Transverse colon (tissue), 4 donors: ENCODE data around the gene LEP. TPM values are rescaled to one million over a fixed set of nuclear protein-coding genes. Genes with fewer than 3 reads are reported as not detected.
"Not testable (repeated sequence)": the region's sequence is repeated elsewhere in the genome, so short reads cannot be mapped to it uniquely, and the experiment has no call there.

Experiments used
- DNase-seq: peaks from one replicate; pipeline ENCODE4 v3.0.0-alpha.2; 2019
- H3K27ac ChIP-seq, 4 donors: fragments of 200-600 bp; sonication (generic); 2 replicates each; pipeline ENCODE4 v1.5.1; 2016 to 2018; ENCODE audit warnings: inconsistent platforms in 4 of 4
- H3K27me3 ChIP-seq: fragments of 200-600 bp; sonication (generic); 2 replicates; pipeline ENCODE4 v1.5.1; 2017; ENCODE audit warnings: inconsistent platforms
- H3K36me3 ChIP-seq, 4 donors: fragments of 200-600 bp; sonication (generic); 2 replicates each; pipeline ENCODE4 v1.5.1; 2017 to 2019; ENCODE audit warnings: inconsistent platforms in 4 of 4
- H3K4me1 ChIP-seq, 4 donors: fragments of 200-600 bp; sonication (generic); 2 replicates each; pipeline ENCODE4 v1.5.1; 2017 to 2020; ENCODE audit warnings: inconsistent platforms in 4 of 4
- H3K4me3 ChIP-seq, 4 donors: fragments of 200-600 bp; sonication (generic); 1 replicate in 1 of 4; 2 replicates in 3 of 4; pipeline versions ENCODE4 v1.5.1 to v1.6.1; 2017 to 2019; ENCODE audit warnings: inconsistent platforms in 4 of 4
- H3K9me3 ChIP-seq, 2 donors: fragments of 200-600 bp; sonication (generic); 2 replicates each; pipeline ENCODE4 v1.5.1; 2017 to 2019; ENCODE audit warnings: inconsistent platforms in 2 of 2
- CTCF ChIP-seq, 5 experiments: fragments of 200-600 bp in 3 of 5; fragments of 450-650 bp in 2 of 5; sonication (generic) in 3 of 5; IDR thresholded peaks; 1 replicate in 2 of 5; 2 replicates in 3 of 5; pipeline ENCODE4 v1.5.1; 2016 to 2017; ENCODE audit warnings: antibody characterized with exemption in 5 of 5, inconsistent platforms in 3 of 5, mild to moderate bottlenecking in 2 of 5, moderate library complexity in 1 of 5
- EP300 ChIP-seq: sonication (generic); formaldehyde crosslinking; IDR thresholded peaks from one replicate; pipeline ENCODE4 v1.6.1; 2017; ENCODE audit warnings: antibody characterized with exemption, low read depth
- POLR2A ChIP-seq: fragments of 450-650 bp; IDR thresholded peaks from one replicate; pipeline ENCODE4 v1.6.1; 2016; ENCODE audit warnings: antibody characterized with exemption, mild to moderate bottlenecking, moderate library complexity
- POLR2AphosphoS5 ChIP-seq, 3 donors: sonication (generic); formaldehyde crosslinking; IDR thresholded peaks; one replicate each; pipeline ENCODE4 v1.6.1; 2016; ENCODE audit warnings: antibody characterized with exemption in 3 of 3
- WGBS, 2 donors: methylation state at CpG; one replicate each; pipeline ENCODE4 v1.1.5; 2018; ENCODE audit warnings: low coverage in 1 of 2; 5-methylcytosine and 5-hydroxymethylcytosine counted together
- in situ Hi-C, 4 donors: fragments of 200-750 bp; cut with MboI; loops; one replicate each; pipeline versions ENCODE4 v1.15.0 to v1.15.1; 2017; ENCODE audit warnings: low sequenced_read_pairs in 3 of 4, low pct_ligation_motif_present in 1 of 4, low pct_unique_long_range_greater_than_20kb in 1 of 4
- intact Hi-C: fragments of 100-400 bp; cut with DNase I; formaldehyde crosslinking; loops from one replicate; pipeline ENCODE4 v1.15.1; 2023; ENCODE audit warnings: low total_unique reads
- total RNA-seq, 4 donors: library from RNA; depleted of rRNA; stranded (reverse); fragments of >200 nt; gene quantifications; one replicate each; pipeline ENCODE4 v1.1.0, GENCODE V29; 2016

LEP gene
- total RNA-seq, 4 donors from 2014 or later, result 1.1 to 10.8 TPM; not detected in 2

GRCh38 chr7:128235471-128235870, 5.6 kb upstream of the LEP start:
- 63 to 69% methylated on average over 2 to 7 of the region's 7 CpGs for WGBS, 2 donors
- intact Hi-C loops (no loop called here), in situ Hi-C loops (no loop called here)
- peaks cover 5% of the 10 kb centered on the region for H3K27me3 ChIP-seq
- TF ChIP-seq POLR2A, result no peak
- TF ChIP-seq EP300, result no peak
- no peak for TF ChIP-seq POLR2AphosphoS5 (IDR thresholded peaks at IDR 0.05)
- no peak for TF ChIP-seq CTCF (IDR thresholded peaks at IDR 0.05)
- H3K36me3 ChIP-seq, result no peaks in the 10 kb centered on the region
- DNase-seq, result no peak
- no peak overlapping the region for H3K27ac ChIP-seq
- peaks cover 6 to 7% of the 10 kb centered on the region in 2 donors for H3K9me3 ChIP-seq
- H3K4me3 ChIP-seq, result no peak overlapping the region
- H3K4me1 ChIP-seq, result no peaks in the 10 kb centered on the region

GRCh38 chr7:128236924-128237586, 4.0 kb upstream of the LEP start:
- in situ Hi-C loops, result no loop called here
- Histone ChIP-seq H3K27me3 (peaks cover 21% of the 10 kb centered on the region), H3K36me3 (no peaks in the 10 kb centered on the region), H3K4me3 (no peak overlapping the region), H3K4me1 (no peaks in the 10 kb centered on the region), H3K27ac (no peak overlapping the region), H3K9me3 (peaks cover 6 to 7% of the 10 kb centered on the region in 2 donors)
- intact Hi-C loops, result no loop called here
- DNase-seq, result no peak
- TF ChIP-seq POLR2A (no peak), CTCF (IDR thresholded peaks at IDR 0.05) (no peak), EP300 (no peak)
- WGBS, 2 donors, result 36% methylated on average over 1 of the region's 1 CpG; no CpG with 5 or more reads in 1 of the 2 donors

- intact Hi-C loops, H3K4me3 ChIP-seq, H3K9me3 ChIP-seq, DNase-seq, H3K27ac ChIP-seq, H3K4me1 ChIP-seq, H3K36me3 ChIP-seq, in situ Hi-C loops: not testable (repeated sequence)
- 74 to 76% methylated on average over 6 to 7 of the region's 7 CpGs for WGBS, 2 donors
- H3K27me3 ChIP-seq, result peaks cover 25% of the 10 kb centered on the region
These were observed 1.9 kb upstream of the LEP start for GRCh38 chr7:128239146-128239545.

GRCh38 chr7:128242661-128243060, 1.6 kb downstream of the LEP start:
- in situ Hi-C loops (no loop called here), intact Hi-C loops (no loop called here)
- Histone ChIP-seq H3K4me3 (no peak overlapping the region), H3K4me1 (no peaks in the 10 kb centered on the region), H3K36me3 (no peaks in the 10 kb centered on the region), H3K27ac (no peak overlapping the region), H3K9me3 (peaks cover 6 to 7% of the 10 kb centered on the region in 2 donors), H3K27me3 (peaks cover 25% of the 10 kb centered on the region)
- DNase-seq, result no peak
- 81 to 95% methylated on average over 3 to 11 of the region's 11 CpGs for WGBS, 2 donors
- TF ChIP-seq POLR2AphosphoS5 (IDR thresholded peaks at IDR 0.05) (no peak), CTCF (IDR thresholded peaks at IDR 0.05) (no peak)

GRCh38 chr7:128243273-128243672, 2.2 kb downstream of the LEP start:
- WGBS, 2 donors, result 72 to 100% methylated on average over 2 to 7 of the region's 7 CpGs
- Histone ChIP-seq H3K4me3 (no peak overlapping the region), H3K27me3 (peaks cover 25% of the 10 kb centered on the region), H3K9me3 (peaks cover 6 to 7% of the 10 kb centered on the region in 2 donors), H3K4me1 (no peaks in the 10 kb centered on the region), H3K36me3 (no peaks in the 10 kb centered on the region), H3K27ac (no peak overlapping the region)
- intact Hi-C loops (no loop called here), in situ Hi-C loops (no loop called here)
- TF ChIP-seq POLR2A (no peak), EP300 (no peak), CTCF (IDR thresholded peaks at IDR 0.05) (no peak), POLR2AphosphoS5 (IDR thresholded peaks at IDR 0.05) (no peak)
- no peak for DNase-seq
